HCT116 (cell line): ENCODE measurements around the gene CSRP1. TPM values are rescaled to one million over a fixed set of nuclear protein-coding genes. Genes with fewer than 3 reads are reported as not detected.

ENCODE experiments used
- ATAC-seq: fragments of 200-7000 bp; cut with Tn5 transposase; 2 replicates; pipeline ENCODE4 v1.9.1; 2020; ENCODE audit warnings: mild to moderate bottlenecking, moderate library complexity
- BruUV-seq: library from RNA; stranded (reverse); fragments of 400-500 nt; replicated peaks from 2 replicates; lab custom pipeline; 2021; lab: Mats Ljungman, UMichigan
- CTCF ChIA-PET: fragments of 300-600 bp; sonication (Branson Sonifier 250); formaldehyde crosslinking; loops from one replicate; lab custom pipeline; 2021; ENCODE audit warnings: antibody characterized with exemption; lab: Charles Lee
- POLR2A ChIA-PET: fragments of 300-600, 350-600 bp; sonication (Branson Sonifier 250); formaldehyde crosslinking; loops from one replicate; lab custom pipeline; 2021; ENCODE audit warnings: antibody characterized with exemption; lab: Charles Lee
- RAD21 ChIA-PET, 2 experiments: fragments of 300-600 bp; sonication (Branson Sonifier 250); formaldehyde crosslinking; loops; one replicate each; lab custom pipeline; 2023; ENCODE audit warnings: low total read pairs in 2 of 2; ENCODE audit not compliant: uncharacterized antibody in 2 of 2, unreplicated experiment in 2 of 2, low non-redundant PET in 1 of 2; lab: Charles Lee
- DNase-seq: peaks from one replicate; pipeline ENCODE4 v3.0.0-alpha.2; 2010; ENCODE audit warnings: low read depth, low spot score
- H2AFZ ChIP-seq: fragments of 200-600 bp; shearing (Covaris generic), sonication (generic); 2 replicates; pipeline ENCODE4 v1.6.1; 2017; ENCODE audit warnings: low read depth, mixed run types, mixed read lengths, antibody characterized with exemption, low read length; ENCODE audit not compliant: poor library complexity, severe bottlenecking
- H3K27ac ChIP-seq: 2 replicates; pipeline ENCODE4 v1.5.1; 2012; ENCODE audit warnings: low read depth, low read length
- H3K27me3 ChIP-seq: fragments of 200-600 bp; sonication (generic); 2 replicates; pipeline ENCODE4 v1.6.1; 2016; ENCODE audit warnings: mixed run types, low read length, mixed read lengths; ENCODE audit not compliant: insufficient read depth
- H3K36me3 ChIP-seq, 2 experiments: fragments of 200-500 bp in 1 of 2; fragments of 200-600 bp in 1 of 2; sonication (Bioruptor generic) in 1 of 2; sonication (generic) in 1 of 2; 2 replicates each; pipeline versions ENCODE4 v1.5.1 to v1.6.1; 2014 to 2016; ENCODE audit warnings: low read length in 2 of 2, inconsistent platforms in 1 of 2, mixed read lengths in 1 of 2, mixed run types in 1 of 2; ENCODE audit not compliant: insufficient read depth in 2 of 2, control insufficient read depth in 1 of 2
- H3K4me1 ChIP-seq, 2 experiments: fragments of 200-600 bp in 1 of 2; sonication (generic) in 1 of 2; 2 replicates each; pipeline versions ENCODE4 v1.5.1 to v1.6.1; 2012 to 2017; ENCODE audit warnings: low read length in 2 of 2, inconsistent platforms in 1 of 2, mild to moderate bottlenecking in 1 of 2, mixed read lengths in 1 of 2, mixed run types in 1 of 2, moderate library complexity in 1 of 2; ENCODE audit not compliant: insufficient read depth in 2 of 2, control insufficient read depth in 1 of 2
- H3K4me2 ChIP-seq: fragments of 200-600 bp; sonication (generic); 2 replicates; pipeline ENCODE4 v1.6.1; 2017; ENCODE audit warnings: mixed run types, low read length, mixed read lengths
- H3K4me3 ChIP-seq, 2 experiments: fragments of 200-600 bp in 1 of 2; sonication (generic) in 1 of 2; replicated peaks in 1 of 2; 2 replicates each; pipeline ENCODE4 v1.5.1; 2011 to 2016; ENCODE audit warnings: low read length in 2 of 2, control low read depth in 1 of 2, low read depth in 1 of 2, mild to moderate bottlenecking in 1 of 2, mixed read lengths in 1 of 2, mixed run types in 1 of 2
- H3K79me2 ChIP-seq: fragments of 200-600 bp; sonication (generic); 2 replicates; pipeline ENCODE4 v1.6.1; 2017; ENCODE audit warnings: mild to moderate bottlenecking, mixed run types, low read length, moderate library complexity, mixed read lengths; ENCODE audit not compliant: insufficient read depth
- H3K9ac ChIP-seq: fragments of 200-600 bp; sonication (generic); 2 replicates; pipeline ENCODE4 v1.6.1; 2016; ENCODE audit warnings: low read length, mixed read lengths
- H3K9me2 ChIP-seq: fragments of 200-600 bp; sonication (generic), shearing (Covaris generic); 2 replicates; pipeline ENCODE4 v1.6.1; 2017; ENCODE audit warnings: mixed run types, mild to moderate bottlenecking, moderate library complexity; ENCODE audit not compliant: insufficient read depth
- H3K9me3 ChIP-seq, 2 experiments: fragments of 200-500 bp in 1 of 2; fragments of 200-600 bp in 1 of 2; sonication (Bioruptor generic) in 1 of 2; sonication (generic) in 1 of 2; 2 replicates each; pipeline ENCODE4 v1.6.1; 2014 to 2017; ENCODE audit warnings: low read length in 2 of 2, mixed read lengths in 2 of 2, inconsistent platforms in 1 of 2, low read depth in 1 of 2, mild to moderate bottlenecking in 1 of 2, mixed run types in 1 of 2, moderate library complexity in 1 of 2; ENCODE audit not compliant: control insufficient read depth in 1 of 2, insufficient read depth in 1 of 2
- H4K20me1 ChIP-seq: fragments of 200-600 bp; sonication (generic), shearing (Covaris generic); 2 replicates; pipeline ENCODE4 v1.6.1; 2017; ENCODE audit warnings: mixed run types, mild to moderate bottlenecking, moderate library complexity; ENCODE audit not compliant: insufficient read depth
- CBX3 ChIP-seq: IDR thresholded peaks from 2 replicates; pipeline ENCODE4 v1.6.1; 2012; ENCODE audit warnings: low read depth
- CEBPB ChIP-seq: IDR thresholded peaks from 2 replicates; pipeline ENCODE4 v1.6.1; 2012; ENCODE audit warnings: low read depth
- CTCF ChIP-seq, 3 experiments: fragments of 200-600 bp in 1 of 3; sonication (generic) in 1 of 3; IDR thresholded peaks in 2 of 3; conservative IDR thresholded peaks in 1 of 3; 2 replicates each; pipeline ENCODE4 v1.5.1; 2012 to 2017; ENCODE audit warnings: low read depth in 2 of 3, low read length in 2 of 3, antibody characterized with exemption in 1 of 3, borderline replicate concordance in 1 of 3, control low read depth in 1 of 3, mild to moderate bottlenecking in 1 of 3, mixed read lengths in 1 of 3, mixed run types in 1 of 3, moderate library complexity in 1 of 3; ENCODE audit not compliant: insufficient read depth in 1 of 3
- EGR1 ChIP-seq: IDR thresholded peaks from 2 replicates; pipeline ENCODE4 v1.6.1; 2012; ENCODE audit warnings: low read depth
- EZH2phosphoT487 ChIP-seq: fragments of 200-600 bp; IDR thresholded peaks from 2 replicates; pipeline ENCODE4 v1.6.1; 2018; ENCODE audit warnings: antibody characterized with exemption, borderline replicate concordance
- FOSL1 ChIP-seq: IDR thresholded peaks from 2 replicates; pipeline ENCODE4 v1.6.1; 2012; ENCODE audit warnings: low read depth
- JUND ChIP-seq: IDR thresholded peaks from 2 replicates; pipeline ENCODE4 v1.6.1; 2012
- POLR2AphosphoS5 ChIP-seq: IDR thresholded peaks from 2 replicates; pipeline ENCODE4 v1.6.1; 2011; ENCODE audit warnings: mild to moderate bottlenecking, low read depth, low read length, moderate library complexity
- SIN3A ChIP-seq: IDR thresholded peaks from 2 replicates; pipeline ENCODE4 v1.6.1; 2012; ENCODE audit warnings: low read depth
- SRF ChIP-seq: IDR thresholded peaks from 2 replicates; pipeline ENCODE4 v1.6.1; 2012; ENCODE audit warnings: low read depth
- YY1 ChIP-seq: IDR thresholded peaks from 2 replicates; pipeline ENCODE4 v1.6.1; 2011; ENCODE audit warnings: low read length, low read depth, moderate library complexity, mild to moderate bottlenecking; ENCODE audit not compliant: insufficient replicate concordance; ENCODE audit errors: extremely low read depth
- ZBTB33 ChIP-seq: IDR thresholded peaks from 2 replicates; pipeline ENCODE4 v1.6.1; 2011; ENCODE audit warnings: mild to moderate bottlenecking, low read length, moderate library complexity; ENCODE audit not compliant: insufficient replicate concordance; ENCODE audit errors: extremely low read depth
- ZFX ChIP-seq: fragments of 450-650 bp; IDR thresholded peaks from 2 replicates; pipeline ENCODE4 v1.6.1; 2017
- ZNF274 ChIP-seq: fragments of 200-500 bp; sonication (Bioruptor generic); IDR thresholded peaks from 2 replicates; pipeline ENCODE4 v1.6.1; 2014; ENCODE audit warnings: mild to moderate bottlenecking, low read depth, low read length, inconsistent platforms
- intact Hi-C: fragments of 100-400 bp; cut with micrococcal nuclease; formaldehyde crosslinking; loops from 2 replicates; pipeline ENCODE4 v1.10.0; 2022
- total RNA-seq: library from RNA; stranded (reverse); gene quantifications from one replicate; pipeline ENCODE4 v1.2.1, GENCODE V29; 2021; ENCODE audit not compliant: unreplicated experiment

The CSRP1 gene
- total RNA-seq, 1 experiment from 2014 or later = 51.7 TPM

GRCh38 chr1:201469645-201470074 lies 37.3 kb downstream of the CSRP1 start:
- H3K36me3 ChIP-seq = peaks cover 0 to 13% of the 10 kb centered on the region in 2 experiments; a peak in 1 of 4 replicates
- ChIA-PET POLR2A (interaction anchor here (0.8 to 2.0 kb wide), 5 partner anchors 9 to 26 kb away, joined by 3 to 10 read pairs (median 4); no protein-coding TSS in a partner anchor), RAD21 (interaction anchor here (0.8 to 1.0 kb wide), 2 partner anchors 11 to 34 kb away, joined by 3 to 5 read pairs; no protein-coding TSS in a partner anchor), CTCF (interaction anchor here (1.1 to 2.3 kb wide), 6 partner anchors 11 to 43 kb away, joined by 3 to 10 read pairs (median 6); no protein-coding TSS in a partner anchor)
- H3K9ac ChIP-seq = peak overlapping the region; percentile 82
- BruUV-seq = no TSS peak
- H3K27me3 ChIP-seq = no peaks in the 10 kb centered on the region
- no peak overlapping the region for H2AFZ ChIP-seq
- ATAC-seq (peak; percentile 12; the same call in 1 of the 2 replicates), DNase-seq (no peak)
- no peaks in the 10 kb centered on the region for H4K20me1 ChIP-seq
- H3K9me3 ChIP-seq = no peaks in the 10 kb centered on the region
- H3K4me2 ChIP-seq = peak overlapping the region; percentile 77
- intact Hi-C loops = no loop called here
- TF ChIP-seq FOSL1 (no peak), CEBPB (no peak), YY1 (no peak), SRF (no peak)
- peak overlapping the region; percentile 97; the same call in 1 of the 2 replicates for H3K27ac ChIP-seq
- H3K4me1 ChIP-seq = peaks cover 23 to 42% of the 10 kb centered on the region in 2 experiments
- no peaks in the 10 kb centered on the region for H3K9me2 ChIP-seq
- H3K4me3 ChIP-seq = peak overlapping the region; percentile 62 to 83
- H3K79me2 ChIP-seq = peaks cover 27% of the 10 kb centered on the region

- peak within 1 kb of the TSS; percentile 82 for H3K9ac ChIP-seq
- ChIA-PET POLR2A (interaction anchor here (0.8 to 2.0 kb wide), 5 partner anchors 8 to 25 kb away, joined by 3 to 10 read pairs (median 4); no protein-coding TSS in a partner anchor), CTCF (interaction anchor here (1.1 to 2.3 kb wide), 6 partner anchors 12 to 43 kb away, joined by 3 to 10 read pairs (median 6); no protein-coding TSS in a partner anchor)
- no peak for TF ChIP-seq CBX3
- no peak for TF ChIP-seq ZBTB33
- peak; percentile 56 for TF ChIP-seq YY1
- no peak for TF ChIP-seq SIN3A
- TF ChIP-seq EZH2phosphoT487 = no peak
- no peak for TF ChIP-seq CTCF (IDR thresholded peaks at IDR 0.05 in 2 of 3, conservative IDR thresholded peaks at IDR 0.05 in 1 of 3; ENCODE audit: borderline replicate concordance in 1 of 3, insufficient read depth in 1 of 3, low read depth in 2 of 3, low read length in 2 of 3)
- TF ChIP-seq JUND = no peak
- TF ChIP-seq ZNF274 = no peak
- peak; percentile 84 for TF ChIP-seq POLR2AphosphoS5
- no peak for TF ChIP-seq EGR1
- TF ChIP-seq ZFX = peak; percentile 80
These were observed 37.9 kb downstream of the CSRP1 start, which contains the start of gene PHLDA3 for GRCh38 chr1:201468844-201469644. TSS of gene PHLDA3 (minus strand) at chr1:201469188. CDS start at chr1:201468786, 402 bp downstream.

More at GRCh38 chr1:201468844-201469644, 37.9 kb downstream of the CSRP1 start, which contains the start of gene PHLDA3:
- peak within 1 kb of the TSS; percentile 77 for H3K4me2 ChIP-seq
- H3K79me2 ChIP-seq = peaks cover 27% of the 10 kb centered on the region
- H4K20me1 ChIP-seq = no peaks in the 10 kb centered on the region
- no peaks in the 10 kb centered on the region for H3K27me3 ChIP-seq
- RAD21 ChIA-PET = interaction anchor here (0.8 to 1.0 kb wide), 3 partner anchors 11 to 43 kb away, joined by 3 to 5 read pairs (median 4); no protein-coding TSS in a partner anchor
- intact Hi-C loops = no loop called here
- DNase-seq = no peak
- H2AFZ ChIP-seq = no peak within 1 kb of the TSS
- H3K27ac ChIP-seq = peak within 1 kb of the TSS; percentile 97
- peaks cover 23 to 48% of the 10 kb centered on the region in 2 experiments for H3K4me1 ChIP-seq
- ATAC-seq = peak; percentile 86
- H3K36me3 ChIP-seq = peaks cover 2 to 13% of the 10 kb centered on the region in 2 experiments; a peak in 2 of 4 replicates
- BruUV-seq = no TSS peak
- no peaks in the 10 kb centered on the region for H3K9me3 ChIP-seq
- peak within 1 kb of the TSS; percentile 62 to 83 for H3K4me3 ChIP-seq
- no peaks in the 10 kb centered on the region for H3K9me2 ChIP-seq
